Mesendoderm (in vitro differentiated cells): ENCODE results near the gene KHDC4.
A peak's percentile ranks its signal among the peaks of the same experiment; 100 is the strongest.

Source experiments
- DNase-seq: peaks from one replicate; pipeline ENCODE4 v3.0.0; 2013
- H2AK5ac ChIP-seq: 2 replicates; pipeline ENCODE4 v1.6.1; 2013; ENCODE audit warnings: low read length, inconsistent platforms
- H2BK120ac ChIP-seq: 2 replicates; pipeline ENCODE4 v1.6.1; 2013; ENCODE audit warnings: low read depth, mild to moderate bottlenecking, low read length, moderate library complexity, mixed read lengths
- H2BK15ac ChIP-seq: replicated peaks from 2 replicates; pipeline ENCODE4 v1.6.1; 2013; ENCODE audit warnings: low read depth, mild to moderate bottlenecking, moderate library complexity
- H2BK5ac ChIP-seq: 2 replicates; pipeline ENCODE4 v1.6.1; 2013; ENCODE audit warnings: low read length, inconsistent platforms
- H3K18ac ChIP-seq: 2 replicates; pipeline ENCODE4 v1.6.1; 2013; ENCODE audit warnings: mild to moderate bottlenecking, low read length, mixed read lengths
- H3K23ac ChIP-seq: one replicate; pipeline ENCODE4 v1.6.1; 2013; ENCODE audit warnings: low read length
- H3K27ac ChIP-seq: 2 replicates; pipeline ENCODE4 v1.5.1; 2013; ENCODE audit warnings: low read depth, mild to moderate bottlenecking, inconsistent platforms, low read length, moderate library complexity
- H3K27me3 ChIP-seq: 2 replicates; pipeline ENCODE4 v1.6.1; 2013; ENCODE audit warnings: low read length, control low read depth, mild to moderate bottlenecking, inconsistent platforms; ENCODE audit not compliant: insufficient read depth, poor library complexity
- H3K36me3 ChIP-seq: 2 replicates; pipeline ENCODE4 v1.6.1; 2013; ENCODE audit warnings: low read length, inconsistent platforms; ENCODE audit not compliant: control insufficient read depth, insufficient read depth
- H3K4ac ChIP-seq: one replicate; pipeline ENCODE4 v1.6.1; 2013; ENCODE audit warnings: low read depth, mild to moderate bottlenecking, low read length, moderate library complexity
- H3K4me1 ChIP-seq: 2 replicates; pipeline ENCODE4 v1.6.1; 2013; ENCODE audit warnings: low read depth, low read length, inconsistent platforms; ENCODE audit not compliant: control insufficient read depth
- H3K4me2 ChIP-seq: 2 replicates; pipeline ENCODE4 v1.6.1; 2013; ENCODE audit warnings: low read length
- H3K4me3 ChIP-seq: 2 replicates; pipeline ENCODE4 v1.5.1; 2013; ENCODE audit warnings: mild to moderate bottlenecking, low read length
- H3K56ac ChIP-seq: one replicate; pipeline ENCODE4 v1.6.1; 2013; ENCODE audit warnings: low read length
- H3K79me1 ChIP-seq: 2 replicates; pipeline ENCODE4 v1.6.1; 2013; ENCODE audit warnings: low read length, inconsistent platforms
- H3K79me2 ChIP-seq: 2 replicates; pipeline ENCODE4 v1.6.1; 2013; ENCODE audit warnings: mild to moderate bottlenecking, low read length; ENCODE audit not compliant: control insufficient read depth, insufficient read depth
- H3K9ac ChIP-seq: 2 replicates; pipeline ENCODE4 v1.6.1; 2013; ENCODE audit warnings: low read length, inconsistent platforms
- H4K5ac ChIP-seq: one replicate; pipeline ENCODE4 v1.6.1; 2013; ENCODE audit warnings: low read length
- H4K8ac ChIP-seq: one replicate; pipeline ENCODE4 v1.6.1; 2013; ENCODE audit warnings: low read depth, mild to moderate bottlenecking, control low read depth, low read length, moderate library complexity
- WGBS: extraction: QIAGEN DNeasy Blood & Tissue Kit; methylation state at CpG from one replicate; pipeline ENCODE4 v1.1.7; 2013; ENCODE audit warnings: low lambda C conversion rate, missing lambda C conversion rate; ENCODE audit not compliant: insufficient coverage; ENCODE audit errors: extremely low coverage; 5-methylcytosine and 5-hydroxymethylcytosine counted together

The KHDC4 gene

GRCh38 chr1:155946633-155947219 is 12.5 kb upstream of the KHDC4 start:
- H3K4ac ChIP-seq = no peak overlapping the region

GRCh38 chr1:155944444-155944799 is 10.2 kb upstream of the KHDC4 start:
- Histone ChIP-seq H3K9ac (no peak overlapping the region), H4K8ac (no peak overlapping the region), H3K79me1 (no peaks in the 10 kb centered on the region), H3K36me3 (peaks cover 5% of the 10 kb centered on the region), H3K79me2 (no peaks in the 10 kb centered on the region), H2BK15ac (no peak overlapping the region), H3K27ac (no peak overlapping the region), H3K4me3 (no peak overlapping the region), H2BK5ac (no peak overlapping the region), H3K27me3 (no peaks in the 10 kb centered on the region), H3K4me2 (no peak overlapping the region), H2BK120ac (no peak overlapping the region), H2AK5ac (no peak overlapping the region), H3K56ac (no peak overlapping the region), H4K5ac (no peak overlapping the region), H3K4ac (no peak overlapping the region), H3K4me1 (peaks cover 5% of the 10 kb centered on the region), H3K23ac (no peak overlapping the region), H3K18ac (no peak overlapping the region)
- DNase-seq = no peak
- WGBS = no CpG with 5 or more reads among the region's 6 CpGs

More at GRCh38 chr1:155946633-155947219, 12.5 kb upstream of the KHDC4 start:
- Histone ChIP-seq H3K4me2 (no peak overlapping the region), H3K36me3 (peaks cover 18% of the 10 kb centered on the region), H4K8ac (no peak overlapping the region), H3K4me3 (no peak overlapping the region), H3K79me2 (no peaks in the 10 kb centered on the region), H3K56ac (no peak overlapping the region), H4K5ac (no peak overlapping the region), H3K4me1 (peaks cover 5% of the 10 kb centered on the region), H3K27me3 (no peaks in the 10 kb centered on the region), H3K79me1 (no peaks in the 10 kb centered on the region), H3K23ac (no peak overlapping the region), H2BK5ac (no peak overlapping the region), H2BK15ac (no peak overlapping the region), H3K18ac (no peak overlapping the region), H3K27ac (no peak overlapping the region), H2BK120ac (no peak overlapping the region), H3K9ac (no peak overlapping the region), H2AK5ac (no peak overlapping the region)
- no CpG with 5 or more reads among the region's 8 CpGs for WGBS
- DNase-seq = no peak

- DNase-seq = no peak
- Histone ChIP-seq H4K5ac (no peak overlapping the region), H3K4me3 (no peak overlapping the region), H3K79me2 (no peaks in the 10 kb centered on the region), H3K4ac (no peak overlapping the region), H2BK120ac (no peak overlapping the region), H3K79me1 (no peaks in the 10 kb centered on the region), H3K27me3 (no peaks in the 10 kb centered on the region), H3K56ac (no peak overlapping the region), H3K9ac (no peak overlapping the region), H3K23ac (peak overlapping the region; percentile 39), H3K27ac (no peak overlapping the region), H2AK5ac (no peak overlapping the region), H4K8ac (no peak overlapping the region), H3K4me1 (peaks cover 5% of the 10 kb centered on the region), H3K4me2 (no peak overlapping the region), H2BK15ac (no peak overlapping the region), H3K18ac (no peak overlapping the region), H2BK5ac (no peak overlapping the region), H3K36me3 (peaks cover 5% of the 10 kb centered on the region)
- no CpG with 5 or more reads among the region's 11 CpGs for WGBS
These were observed 8.4 kb upstream of the KHDC4 start for GRCh38 chr1:155942578-155943141.

DNA sequence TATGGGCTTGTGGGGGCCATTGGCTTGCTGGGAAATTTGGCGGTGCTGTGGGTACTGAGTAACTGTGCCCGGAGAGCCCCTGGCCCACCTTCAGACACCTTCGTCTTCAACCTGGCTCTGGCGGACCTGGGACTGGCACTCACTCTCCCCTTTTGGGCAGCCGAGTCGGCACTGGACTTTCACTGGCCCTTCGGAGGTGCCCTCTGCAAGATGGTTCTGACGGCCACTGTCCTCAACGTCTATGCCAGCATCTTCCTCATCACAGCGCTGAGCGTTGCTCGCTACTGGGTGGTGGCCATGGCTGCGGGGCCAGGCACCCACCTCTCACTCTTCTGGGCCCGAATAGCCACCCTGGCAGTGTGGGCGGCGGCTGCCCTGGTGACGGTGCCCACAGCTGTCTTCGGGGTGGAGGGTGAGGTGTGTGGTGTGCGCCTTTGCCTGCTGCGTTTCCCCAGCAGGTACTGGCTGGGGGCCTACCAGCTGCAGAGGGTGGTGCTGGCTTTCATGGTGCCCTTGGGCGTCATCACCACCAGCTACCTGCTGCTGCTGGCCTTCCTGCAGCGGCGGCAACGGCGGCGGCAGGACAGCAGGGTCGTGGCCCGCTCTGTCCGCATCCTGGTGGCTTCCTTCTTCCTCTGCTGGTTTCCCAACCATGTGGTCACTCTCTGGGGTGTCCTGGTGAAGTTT is 7.8 kb upstream of the KHDC4 start:
- H3K56ac ChIP-seq = no peak overlapping the region
- H3K18ac ChIP-seq = no peak overlapping the region
- DNase-seq = no peak
- H2BK120ac ChIP-seq = no peak overlapping the region
- no peak overlapping the region for H2BK15ac ChIP-seq
- H3K79me2 ChIP-seq = no peaks in the 10 kb centered on the region
- no peak overlapping the region for H3K4me2 ChIP-seq
- no CpG with 5 or more reads among the region's 29 CpGs for WGBS
- no peak overlapping the region for H2AK5ac ChIP-seq
- H2BK5ac ChIP-seq = no peak overlapping the region
- peaks cover 5% of the 10 kb centered on the region for H3K4me1 ChIP-seq
- no peak overlapping the region for H3K23ac ChIP-seq
- no peaks in the 10 kb centered on the region for H3K27me3 ChIP-seq
- H4K5ac ChIP-seq = no peak overlapping the region
- no peak overlapping the region for H3K9ac ChIP-seq
- H3K36me3 ChIP-seq = peaks cover 2% of the 10 kb centered on the region
- no peak overlapping the region for H3K27ac ChIP-seq
- H3K4me3 ChIP-seq = no peak overlapping the region
- H3K79me1 ChIP-seq = no peaks in the 10 kb centered on the region
- H4K8ac ChIP-seq = no peak overlapping the region
- H3K4ac ChIP-seq = no peak overlapping the region

GRCh38 chr1:155940993-155941844 is 7.0 kb upstream of the KHDC4 start, which contains the start of gene RXFP4:
RXFP4 (plus strand) TSS chr1:155941638; CDS start chr1:155941710, 72 bp downstream.
- Histone ChIP-seq H3K79me2 (no peaks in the 10 kb centered on the region), H4K8ac (no peak within 1 kb of the TSS), H3K4me3 (no peak within 1 kb of the TSS), H3K79me1 (no peaks in the 10 kb centered on the region), H3K23ac (no peak within 1 kb of the TSS), H3K4ac (no peak within 1 kb of the TSS), H2BK5ac (no peak within 1 kb of the TSS), H2BK15ac (no peak within 1 kb of the TSS), H3K56ac (peak within 1 kb of the TSS; percentile 51), H3K4me2 (no peak within 1 kb of the TSS), H3K18ac (no peak within 1 kb of the TSS), H4K5ac (no peak within 1 kb of the TSS), H2BK120ac (no peak within 1 kb of the TSS), H3K27ac (no peak within 1 kb of the TSS), H2AK5ac (no peak within 1 kb of the TSS), H3K9ac (no peak within 1 kb of the TSS), H3K36me3 (no peaks in the 10 kb centered on the region), H3K27me3 (no peaks in the 10 kb centered on the region), H3K4me1 (peaks cover 3% of the 10 kb centered on the region)
- WGBS = no CpG with 5 or more reads among the region's 11 CpGs
- DNase-seq = no peak
